MCF 10A (cell line): ENCODE results near the gene JPH3. TPM values are rescaled to one million over a fixed set of nuclear protein-coding genes. Genes with fewer than 3 reads are reported as not detected.

Source experiments
- BruUV-seq: library from RNA; stranded (reverse); fragments of 400-500 nt; replicated peaks from 2 replicates; lab custom pipeline; 2021; lab: Mats Ljungman, UMichigan
- CTCF ChIA-PET: fragments of 300-600 bp; sonication (Branson Sonifier 250); formaldehyde crosslinking; extraction: SDS; loops from one replicate; lab custom pipeline; 2021; ENCODE audit warnings: antibody characterized with exemption, inconsistent platforms; lab: Yijun Ruan, JAX
- POLR2A ChIA-PET: fragments of 300-600, 350-650 bp; sonication (Branson Sonifier 250); formaldehyde crosslinking; extraction: SDS; loops from one replicate; lab custom pipeline; 2020; ENCODE audit warnings: antibody characterized with exemption, inconsistent platforms; lab: Yijun Ruan, JAX
- DNase-seq: peaks from one replicate; pipeline ENCODE4 v3.0.0-alpha.2; 2018; ENCODE audit not compliant: unreplicated experiment
- H3K27ac Mint-ChIP-seq: one replicate; pipeline ENCODE4 v1.8.0; 2022; ENCODE audit warnings: mild to moderate bottlenecking, low read depth, mixed read lengths; ENCODE audit not compliant: unreplicated experiment
- H3K27me3 Mint-ChIP-seq: one replicate; pipeline ENCODE4 v1.8.0; 2022; ENCODE audit warnings: mixed read lengths; ENCODE audit not compliant: insufficient read depth, unreplicated experiment
- H3K36me3 Mint-ChIP-seq: one replicate; pipeline ENCODE4 v1.8.0; 2022; ENCODE audit warnings: mild to moderate bottlenecking, moderate library complexity, mixed read lengths; ENCODE audit not compliant: insufficient read depth, unreplicated experiment
- H3K4me1 Mint-ChIP-seq: one replicate; pipeline ENCODE4 v1.8.0; 2022; ENCODE audit warnings: mixed read lengths; ENCODE audit not compliant: insufficient read depth, unreplicated experiment
- H3K4me3 Mint-ChIP-seq: one replicate; pipeline ENCODE4 v1.8.0; 2022; ENCODE audit warnings: mild to moderate bottlenecking, moderate library complexity, mixed read lengths; ENCODE audit not compliant: unreplicated experiment
- H3K9me3 Mint-ChIP-seq: one replicate; pipeline ENCODE4 v1.8.0; 2022; ENCODE audit warnings: mixed read lengths; ENCODE audit not compliant: unreplicated experiment
- intact Hi-C: fragments of 100-400 bp; cut with micrococcal nuclease; formaldehyde crosslinking; loops from 2 replicates; pipeline ENCODE4 v1.14.1; 2022
- total RNA-seq: library from RNA; stranded (reverse); gene quantifications from 2 replicates; pipeline ENCODE4 v1.2.3, GENCODE V29; 2022
- TF ChIP-seq, protein P1 (sequence below): fragments of 200-600 bp; IDR thresholded peaks from one replicate; pipeline ENCODE4 v1.8.0; 2022; ENCODE audit warnings: antibody characterized with exemption, mild to moderate bottlenecking; ENCODE audit not compliant: unreplicated experiment

JPH3 gene
- total RNA-seq, 1 experiment from 2014 or later = not detected

DNA sequence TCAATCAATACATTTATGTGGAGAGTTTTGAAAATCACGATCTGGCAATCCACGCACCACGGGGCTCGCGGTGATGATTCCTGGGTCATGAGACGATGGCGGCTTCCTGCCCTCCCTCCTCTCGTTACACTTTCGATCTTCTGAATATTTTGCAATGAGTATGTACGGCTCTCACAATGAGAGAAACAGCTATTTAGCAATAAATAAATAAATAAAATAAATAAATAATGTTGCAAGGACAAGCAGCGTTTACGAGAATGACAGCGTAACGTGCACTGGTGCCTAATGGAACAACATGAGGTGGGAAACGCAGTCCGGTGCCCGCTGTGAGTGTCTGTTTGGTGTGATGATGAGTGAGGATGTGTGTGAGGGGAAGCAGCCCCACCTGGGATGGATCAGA, 46.7 kb upstream of the JPH3 start:
- BruUV-seq = no TSS peak
- Mint-ChIP-seq H3K27me3 (peaks cover 21% of the 10 kb centered on the region), H3K4me3 (no peak overlapping the region), H3K27ac (no peak overlapping the region), H3K4me1 (peaks cover 7% of the 10 kb centered on the region), H3K36me3 (no peaks in the 10 kb centered on the region), H3K9me3 (no peaks in the 10 kb centered on the region)
- intact Hi-C loops = loop anchor here (10.0 kb wide), 1 partner anchor 61 kb away; the partner anchor contains the start of gene ZCCHC14
- no peak for DNase-seq
- ChIA-PET CTCF (interaction anchor here (2.3 kb wide), 1 partner anchor 80 kb away, joined by 5 read pairs; no protein-coding TSS in a partner anchor), POLR2A (interaction anchor here (0.8 kb wide), 2 partner anchors 80 to 81 kb away, joined by 3 read pairs; no protein-coding TSS in a partner anchor)
- TF ChIP-seq, protein P1, sequence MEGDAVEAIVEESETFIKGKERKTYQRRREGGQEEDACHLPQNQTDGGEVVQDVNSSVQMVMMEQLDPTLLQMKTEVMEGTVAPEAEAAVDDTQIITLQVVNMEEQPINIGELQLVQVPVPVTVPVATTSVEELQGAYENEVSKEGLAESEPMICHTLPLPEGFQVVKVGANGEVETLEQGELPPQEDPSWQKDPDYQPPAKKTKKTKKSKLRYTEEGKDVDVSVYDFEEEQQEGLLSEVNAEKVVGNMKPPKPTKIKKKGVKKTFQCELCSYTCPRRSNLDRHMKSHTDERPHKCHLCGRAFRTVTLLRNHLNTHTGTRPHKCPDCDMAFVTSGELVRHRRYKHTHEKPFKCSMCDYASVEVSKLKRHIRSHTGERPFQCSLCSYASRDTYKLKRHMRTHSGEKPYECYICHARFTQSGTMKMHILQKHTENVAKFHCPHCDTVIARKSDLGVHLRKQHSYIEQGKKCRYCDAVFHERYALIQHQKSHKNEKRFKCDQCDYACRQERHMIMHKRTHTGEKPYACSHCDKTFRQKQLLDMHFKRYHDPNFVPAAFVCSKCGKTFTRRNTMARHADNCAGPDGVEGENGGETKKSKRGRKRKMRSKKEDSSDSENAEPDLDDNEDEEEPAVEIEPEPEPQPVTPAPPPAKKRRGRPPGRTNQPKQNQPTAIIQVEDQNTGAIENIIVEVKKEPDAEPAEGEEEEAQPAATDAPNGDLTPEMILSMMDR = no peak

DNA sequence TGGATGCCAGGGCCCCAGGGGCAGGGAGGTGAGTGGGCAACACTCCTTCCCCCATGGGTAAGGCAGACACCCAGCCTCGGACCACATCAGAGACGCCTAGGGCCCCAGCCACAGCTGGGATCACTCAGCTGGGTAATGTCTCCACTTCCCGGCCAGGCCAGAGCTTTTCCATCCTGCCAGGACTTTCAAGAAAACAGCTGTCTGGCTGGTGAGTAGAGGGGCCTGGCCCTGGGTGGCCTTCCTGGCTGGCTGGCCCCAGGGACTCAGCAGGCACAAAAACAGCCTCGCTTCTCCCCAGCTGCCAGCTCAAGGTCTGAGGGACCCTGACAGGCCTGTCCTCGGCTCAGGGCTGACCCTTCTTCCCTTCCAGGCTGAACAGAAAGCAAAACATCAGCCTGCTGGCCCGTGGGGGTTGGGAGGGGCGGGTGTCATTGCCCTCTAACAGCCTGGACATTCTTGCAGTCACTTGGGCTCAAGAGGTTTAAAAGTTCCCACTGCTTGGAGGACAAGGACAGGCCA, 45.3 kb upstream of the JPH3 start:
- BruUV-seq = no TSS peak

DNA sequence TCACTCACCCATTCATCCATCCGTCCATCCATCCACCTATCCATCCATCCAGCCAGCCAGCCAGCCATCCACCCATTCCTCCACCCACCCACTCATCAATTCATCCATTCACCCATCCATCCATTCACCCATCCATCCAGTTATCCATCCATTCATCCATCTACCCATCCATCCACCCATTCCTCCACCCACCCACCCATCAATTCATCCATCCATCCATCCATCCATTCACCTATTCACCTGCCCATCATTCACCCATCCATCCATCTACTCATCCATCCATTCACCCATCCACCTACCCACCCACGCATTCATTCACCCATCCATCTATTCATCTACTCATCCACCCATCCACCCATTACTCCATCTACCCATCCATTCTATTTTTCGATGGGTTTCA, 43.6 kb upstream of the JPH3 start:
- intact Hi-C loops = loop anchor here (10.0 kb wide), 1 partner anchor 64 kb away; the partner anchor contains the start of gene ZCCHC14
- H3K9me3 Mint-ChIP-seq = peaks cover 4% of the 10 kb centered on the region
- ChIA-PET POLR2A (no interaction called here), CTCF (interaction anchor here (0.6 kb wide), 1 partner anchor 78 kb away, joined by 5 read pairs; no protein-coding TSS in a partner anchor)
- no peak overlapping the region for H3K4me3 Mint-ChIP-seq
- peaks cover 21% of the 10 kb centered on the region for H3K27me3 Mint-ChIP-seq
- TF ChIP-seq, protein P1 = no peak
- no peaks in the 10 kb centered on the region for H3K36me3 Mint-ChIP-seq
- DNase-seq = no peak
- H3K27ac Mint-ChIP-seq = no peak overlapping the region
- peaks cover 2% of the 10 kb centered on the region for H3K4me1 Mint-ChIP-seq
- no TSS peak for BruUV-seq

More for the DNA sequence above, 45.3 kb upstream of the JPH3 start:
- Mint-ChIP-seq H3K27me3 (peaks cover 21% of the 10 kb centered on the region), H3K9me3 (no peaks in the 10 kb centered on the region), H3K4me3 (no peak overlapping the region), H3K4me1 (peaks cover 7% of the 10 kb centered on the region), H3K27ac (no peak overlapping the region), H3K36me3 (no peaks in the 10 kb centered on the region)
- CTCF ChIA-PET = interaction anchor here (2.3 kb wide), 1 partner anchor 79 kb away, joined by 5 read pairs; no protein-coding TSS in a partner anchor
- intact Hi-C loops = loop anchor here (10.0 kb wide), 1 partner anchor 62 kb away; the partner anchor contains the start of gene ZCCHC14
- POLR2A ChIA-PET = no interaction called here
- TF ChIP-seq, protein P1 = no peak
- DNase-seq = no peak

DNA sequence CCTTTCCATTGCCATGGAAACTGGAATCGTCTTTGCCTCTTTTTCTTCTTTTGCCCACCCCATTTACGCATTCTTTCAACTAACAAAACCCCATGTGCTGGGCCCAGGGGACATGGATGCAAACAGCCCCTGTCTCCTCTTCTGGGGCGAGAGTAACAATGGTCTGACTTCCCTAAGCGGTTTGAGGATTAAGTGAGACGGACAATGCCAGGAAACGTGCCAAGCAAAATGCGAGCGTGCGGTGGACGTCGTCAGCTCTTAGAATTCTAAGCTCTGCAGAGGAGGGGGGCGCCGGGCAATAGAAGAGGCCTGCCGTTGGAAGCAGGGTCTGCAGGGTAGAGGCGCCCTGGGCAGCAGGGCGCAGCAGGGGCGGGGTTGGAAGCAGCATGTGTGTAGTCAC, 42.4 kb upstream of the JPH3 start:
- H3K4me3 Mint-ChIP-seq = no peak overlapping the region
- DNase-seq = no peak
- intact Hi-C loops = loop anchor here (10.0 kb wide), 1 partner anchor 65 kb away; the partner anchor contains the start of gene ZCCHC14
- ChIA-PET POLR2A (no interaction called here), CTCF (no interaction called here)
- H3K9me3 Mint-ChIP-seq = peaks cover 7% of the 10 kb centered on the region
- H3K4me1 Mint-ChIP-seq = peaks cover 4% of the 10 kb centered on the region
- H3K36me3 Mint-ChIP-seq = no peaks in the 10 kb centered on the region
- TF ChIP-seq, protein P1 = no peak
- no TSS peak for BruUV-seq
- peaks cover 21% of the 10 kb centered on the region for H3K27me3 Mint-ChIP-seq
- H3K27ac Mint-ChIP-seq = no peak overlapping the region
